Activated CD8-positive, alpha-beta memory T cell treated with anti-CD3 and anti-CD28 coated beads, Interleukin-2, amount 10 ng/mL, durations not matched to agents 7 days and 5 days (primary cell): ENCODE measurements around the gene CRADD. TPM values are rescaled to one million over a fixed set of nuclear protein-coding genes. Genes with fewer than 3 reads are reported as not detected.
"Not testable (repeated sequence)": the region's sequence is repeated elsewhere in the genome, so short reads cannot be mapped to it uniquely, and the experiment has no call there.

Experiments
- ATAC-seq: fragments of 150-1000 bp; cut with Tn5 transposase; one replicate; pipeline ENCODE4 v1.10.0; 2021; ENCODE audit warnings: moderate library complexity
- CTCF ChIA-PET: fragments of 350-600 bp; sonication (Branson Sonifier 250); formaldehyde crosslinking; loops from one replicate; lab custom pipeline; 2021; ENCODE audit warnings: antibody characterized with exemption; lab: Charles Lee
- DNase-seq: peaks from one replicate; pipeline ENCODE4 v3.0.0-alpha.2; 2020
- H3K27ac Mint-ChIP-seq: one replicate; pipeline ENCODE4 v1.8.0; 2021; ENCODE audit warnings: mild to moderate bottlenecking, mixed read lengths
- H3K27me3 Mint-ChIP-seq: one replicate; pipeline ENCODE4 v1.8.0; 2021; ENCODE audit warnings: mixed read lengths
- H3K36me3 Mint-ChIP-seq: one replicate; pipeline ENCODE4 v1.8.0; 2021; ENCODE audit warnings: mild to moderate bottlenecking, mixed read lengths
- H3K4me1 Mint-ChIP-seq: one replicate; pipeline ENCODE4 v1.8.0; 2021; ENCODE audit warnings: mixed read lengths
- H3K4me3 Mint-ChIP-seq: one replicate; pipeline ENCODE4 v1.8.0; 2021; ENCODE audit warnings: mild to moderate bottlenecking, moderate library complexity, mixed read lengths
- H3K9me3 Mint-ChIP-seq: one replicate; pipeline ENCODE4 v1.8.0; 2022; ENCODE audit warnings: low read depth, mixed read lengths
- total RNA-seq, 2 experiments: library from RNA; stranded (reverse); gene quantifications; one replicate each; pipeline ENCODE4 v1.2.3, GENCODE V29; 2021

The CRADD gene
- total RNA-seq, 2 experiments from 2014 or later = 10.8 to 13.1 TPM

DNA sequence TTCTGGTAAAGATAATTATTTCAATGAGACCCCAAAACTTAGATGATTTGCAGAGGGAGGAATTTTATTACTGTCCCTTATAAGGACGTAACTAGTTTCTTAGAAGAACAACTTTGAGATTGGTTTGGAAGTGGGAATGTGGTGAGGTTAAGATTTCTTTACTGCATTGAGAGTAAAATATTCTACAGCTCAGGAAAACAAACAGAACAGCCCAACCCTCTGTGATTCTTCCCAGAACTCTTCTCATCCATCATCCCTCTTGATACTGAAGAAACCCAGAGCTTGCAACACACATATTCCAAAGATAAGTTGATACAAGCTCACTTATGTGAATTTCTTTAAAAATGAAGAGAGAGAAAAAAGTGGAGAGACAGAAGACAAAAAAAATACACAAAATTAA is 234.2 kb downstream of the CRADD start:
- CTCF ChIA-PET = no interaction called here
- no peaks in the 10 kb centered on the region for H3K9me3 Mint-ChIP-seq
- no peak for DNase-seq
- no peaks in the 10 kb centered on the region for H3K4me1 Mint-ChIP-seq
- no peak overlapping the region for H3K4me3 Mint-ChIP-seq
- no peaks in the 10 kb centered on the region for H3K36me3 Mint-ChIP-seq
- H3K27me3 Mint-ChIP-seq = peaks cover 8% of the 10 kb centered on the region
- H3K27ac Mint-ChIP-seq = no peak overlapping the region
- no peak for ATAC-seq

DNA sequence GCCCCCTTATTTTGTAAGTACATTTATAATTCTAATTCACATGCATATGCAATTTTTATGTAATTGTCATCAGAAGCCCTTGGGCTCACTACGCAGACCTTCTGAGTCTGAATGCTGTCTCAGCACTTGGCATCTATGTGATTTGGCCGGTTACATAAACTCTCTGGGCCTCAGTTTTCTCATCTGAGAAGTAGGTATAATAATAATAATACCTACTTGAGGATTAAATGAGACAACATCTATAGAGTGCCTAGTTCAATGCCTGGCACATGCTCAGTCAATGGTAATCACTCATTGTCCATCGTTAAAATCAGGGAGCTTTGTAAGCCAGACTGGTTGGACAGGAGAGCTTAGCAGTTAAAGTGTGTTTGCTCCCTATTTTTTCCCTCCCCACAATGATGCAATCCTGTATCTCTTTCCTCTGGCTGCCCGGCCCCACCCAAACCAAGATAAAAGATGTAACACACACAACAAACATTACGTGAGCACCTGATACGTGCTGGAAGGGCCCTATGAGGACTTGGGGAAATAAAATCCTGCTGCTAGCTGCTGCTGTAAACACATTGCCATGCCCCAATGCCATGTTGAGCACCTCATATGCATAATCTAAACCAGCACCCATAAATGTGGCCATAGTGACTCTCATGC is 235.0 kb downstream of the CRADD start:
- ATAC-seq (no peak), DNase-seq (no peak)
- H3K9me3 Mint-ChIP-seq = no peaks in the 10 kb centered on the region

DNA sequence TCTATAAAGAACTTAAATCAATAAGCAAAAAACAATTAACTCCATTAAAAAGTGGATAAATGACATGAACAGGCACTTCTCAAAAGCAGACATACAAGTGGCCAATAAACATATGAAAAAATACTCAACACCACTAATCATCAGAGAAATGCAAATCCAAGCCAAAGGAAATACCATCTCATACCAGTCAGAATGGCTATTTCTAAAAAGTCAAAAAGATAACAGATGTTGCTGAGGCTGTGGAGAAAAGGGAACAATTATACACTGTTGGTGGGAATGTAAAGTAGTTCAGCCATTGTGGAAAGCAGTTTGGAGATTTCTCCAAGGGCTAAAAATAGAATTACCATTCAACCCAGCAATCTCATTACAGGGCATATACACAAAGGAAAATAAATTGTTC is 236.7 kb downstream of the CRADD start:
- H3K9me3 Mint-ChIP-seq = no peaks in the 10 kb centered on the region
- no peak for DNase-seq
- CTCF ChIA-PET = no interaction called here
- no peak overlapping the region for H3K27ac Mint-ChIP-seq
- H3K27me3 Mint-ChIP-seq = peaks cover 8% of the 10 kb centered on the region
- no peak overlapping the region for H3K4me3 Mint-ChIP-seq
- no peak for ATAC-seq
- H3K36me3 Mint-ChIP-seq = no peaks in the 10 kb centered on the region
- no peaks in the 10 kb centered on the region for H3K4me1 Mint-ChIP-seq

More for the DNA sequence above, 235.0 kb downstream of the CRADD start:
- Mint-ChIP-seq H3K4me1 (no peaks in the 10 kb centered on the region), H3K27ac (no peak overlapping the region), H3K36me3 (no peaks in the 10 kb centered on the region), H3K27me3 (peaks cover 8% of the 10 kb centered on the region), H3K4me3 (no peak overlapping the region)
- CTCF ChIA-PET = no interaction called here

GRCh38 chr12:93914281-93914680 is 237.1 kb downstream of the CRADD start:
- no peaks in the 10 kb centered on the region for H3K9me3 Mint-ChIP-seq
- no peak overlapping the region for H3K4me3 Mint-ChIP-seq

GRCh38 chr12:93915411-93915810 is 238.2 kb downstream of the CRADD start:
- ATAC-seq (no peak), DNase-seq (no peak)
- Mint-ChIP-seq H3K4me1 (no peaks in the 10 kb centered on the region), H3K36me3 (no peaks in the 10 kb centered on the region), H3K4me3 (no peak overlapping the region), H3K9me3 (no peaks in the 10 kb centered on the region), H3K27me3 (peaks cover 8% of the 10 kb centered on the region), H3K27ac (no peak overlapping the region)
- CTCF ChIA-PET = no interaction called here

More at GRCh38 chr12:93914281-93914680, 237.1 kb downstream of the CRADD start:
- Mint-ChIP-seq H3K27me3 (peaks cover 8% of the 10 kb centered on the region), H3K4me1 (no peaks in the 10 kb centered on the region), H3K27ac (no peak overlapping the region), H3K36me3 (no peaks in the 10 kb centered on the region)
- ATAC-seq (no peak), DNase-seq (no peak)
- CTCF ChIA-PET = no interaction called here

GRCh38 chr12:93916402-93916801 is 239.2 kb downstream of the CRADD start:
- DNase-seq (no peak), ATAC-seq (no peak)
- no peaks in the 10 kb centered on the region for H3K4me1 Mint-ChIP-seq
- no peak overlapping the region for H3K27ac Mint-ChIP-seq
- peaks cover 8% of the 10 kb centered on the region for H3K27me3 Mint-ChIP-seq
- H3K4me3 Mint-ChIP-seq = no peak overlapping the region
- H3K9me3 Mint-ChIP-seq = no peaks in the 10 kb centered on the region
- CTCF ChIA-PET = no interaction called here
- no peaks in the 10 kb centered on the region for H3K36me3 Mint-ChIP-seq

DNA sequence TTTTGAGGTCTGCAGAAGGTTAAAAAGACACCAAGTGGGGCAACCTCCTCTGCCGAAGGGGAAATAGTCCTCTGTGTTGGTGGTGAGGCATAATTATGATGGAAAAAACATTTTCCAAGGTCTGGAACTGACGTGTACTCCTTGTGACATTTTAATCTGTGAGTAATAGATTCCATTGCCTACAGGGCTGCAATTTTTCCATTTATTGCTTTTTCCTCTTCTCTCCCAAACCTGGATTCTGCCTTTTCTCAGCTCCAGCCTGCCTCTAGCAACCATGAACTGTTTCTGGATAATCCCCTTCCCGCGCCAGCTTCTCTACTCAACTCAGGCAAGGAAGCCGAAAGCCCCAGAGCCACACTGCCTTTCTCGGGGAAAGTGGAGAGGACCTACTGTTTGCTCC is 241.1 kb downstream of the CRADD start:
- H3K36me3 Mint-ChIP-seq = no peaks in the 10 kb centered on the region
- no peaks in the 10 kb centered on the region for H3K4me1 Mint-ChIP-seq
- peaks cover under 1% of the 10 kb centered on the region for H3K27me3 Mint-ChIP-seq
- no peak overlapping the region for H3K4me3 Mint-ChIP-seq
- H3K9me3 Mint-ChIP-seq = no peaks in the 10 kb centered on the region
- CTCF ChIA-PET = interaction anchor here (1.3 kb wide), 1 partner anchor 183 kb away, joined by 3 read pairs; no protein-coding TSS in a partner anchor
- DNase-seq (no peak), ATAC-seq (no peak)
- H3K27ac Mint-ChIP-seq = no peak overlapping the region

DNA sequence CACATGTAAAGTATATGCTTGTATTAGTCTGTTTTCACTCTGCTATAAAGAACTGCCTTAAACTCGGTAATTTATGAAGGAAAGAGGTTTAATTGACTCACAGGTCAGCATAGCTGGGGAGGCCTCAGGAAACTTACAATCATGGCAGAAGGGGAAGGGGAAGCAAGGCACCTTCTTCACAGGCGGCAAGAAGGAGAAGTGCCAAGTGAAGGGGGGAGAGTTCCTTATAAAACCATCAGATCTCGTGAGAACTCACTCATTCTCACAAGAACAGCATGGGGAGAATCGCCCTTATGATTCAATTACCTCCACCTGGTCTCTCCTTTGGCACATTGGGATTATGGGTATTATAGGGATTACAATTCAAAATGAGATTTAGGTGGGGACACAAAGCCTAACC is 241.7 kb downstream of the CRADD start:
- Mint-ChIP-seq H3K9me3 (no peaks in the 10 kb centered on the region), H3K27ac (no peak overlapping the region), H3K4me3 (no peak overlapping the region), H3K4me1 (no peaks in the 10 kb centered on the region), H3K36me3 (no peaks in the 10 kb centered on the region), H3K27me3 (no peaks in the 10 kb centered on the region)
- ATAC-seq (no peak), DNase-seq (no peak)
- CTCF ChIA-PET = no interaction called here

- DNase-seq (no peak), ATAC-seq (no peak)
- CTCF ChIA-PET = no interaction called here
- Mint-ChIP-seq H3K4me3 (no peak overlapping the region), H3K27ac (no peak overlapping the region), H3K36me3 (no peaks in the 10 kb centered on the region), H3K27me3 (peaks cover 6% of the 10 kb centered on the region), H3K9me3 (no peaks in the 10 kb centered on the region), H3K4me1 (peaks cover 3% of the 10 kb centered on the region)
Measured at GRCh38 chr12:93921521-93921920, 244.3 kb downstream of the CRADD start.

DNA sequence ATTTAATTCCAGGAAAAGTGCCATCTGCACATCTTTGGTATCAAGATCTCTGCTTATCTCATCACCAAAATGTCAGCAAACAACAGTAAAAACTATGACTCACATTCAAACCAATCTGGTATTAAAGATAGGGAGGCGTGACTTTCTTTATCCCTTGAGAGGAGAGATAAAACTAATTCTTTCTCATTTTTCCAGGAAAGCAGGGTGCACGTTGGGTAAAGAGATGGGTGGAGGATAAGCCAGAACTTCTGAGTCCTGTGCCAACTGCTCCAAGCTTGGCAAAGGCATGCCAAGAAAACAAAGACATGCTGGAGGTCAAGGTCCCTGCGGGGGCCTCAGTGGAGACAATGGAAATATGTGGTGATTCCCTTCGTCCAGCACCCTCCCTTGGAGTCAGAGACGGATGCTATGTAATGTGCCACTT is 245.4 kb downstream of the CRADD start:
- peaks cover 7% of the 10 kb centered on the region for H3K27me3 Mint-ChIP-seq
- no peaks in the 10 kb centered on the region for H3K36me3 Mint-ChIP-seq
- CTCF ChIA-PET = interaction anchor here (1.3 kb wide), 1 partner anchor 130 kb away, joined by 3 read pairs; no protein-coding TSS in a partner anchor
- H3K4me1 Mint-ChIP-seq = peaks cover 3% of the 10 kb centered on the region
- H3K9me3 Mint-ChIP-seq = no peaks in the 10 kb centered on the region
- no peak overlapping the region for H3K27ac Mint-ChIP-seq
- ATAC-seq (no peak), DNase-seq (no peak)
- H3K4me3 Mint-ChIP-seq = no peak overlapping the region

DNA sequence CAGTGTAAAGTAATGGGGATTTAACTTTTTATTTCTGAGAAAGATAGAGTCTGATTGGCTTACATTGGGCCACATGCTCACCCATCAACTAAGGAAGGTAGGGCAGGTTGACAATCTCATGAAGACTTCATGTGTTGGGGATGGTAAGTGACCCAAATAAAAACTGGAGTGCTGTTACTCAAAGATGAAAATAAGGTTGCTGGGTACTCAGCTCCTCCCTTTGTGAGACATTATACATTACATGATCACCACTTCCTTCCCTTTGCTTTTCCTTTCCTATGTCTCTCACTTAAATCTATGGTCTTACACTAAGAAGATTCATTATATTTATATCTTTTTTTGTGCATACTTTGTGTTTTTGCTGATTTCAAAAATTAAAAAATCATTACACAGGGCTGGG is 247.2 kb downstream of the CRADD start:
- ATAC-seq (no peak), DNase-seq (no peak)
- Mint-ChIP-seq H3K27ac (no peak overlapping the region), H3K9me3 (no peaks in the 10 kb centered on the region), H3K27me3 (peaks cover 7% of the 10 kb centered on the region), H3K4me1 (peaks cover 3% of the 10 kb centered on the region), H3K36me3 (no peaks in the 10 kb centered on the region), H3K4me3 (no peak overlapping the region)
- CTCF ChIA-PET = interaction anchor here (1.4 kb wide), 1 partner anchor 157 kb away, joined by 3 read pairs; no protein-coding TSS in a partner anchor

GRCh38 chr12:93925585-93926205 is 248.5 kb downstream of the CRADD start:
- DNase-seq = no peak
- Mint-ChIP-seq H3K4me1 (peaks cover 3% of the 10 kb centered on the region), H3K4me3 (no peak overlapping the region), H3K27ac (no peak overlapping the region), H3K27me3 (peaks cover 7% of the 10 kb centered on the region), H3K9me3 (no peaks in the 10 kb centered on the region), H3K36me3 (no peaks in the 10 kb centered on the region)
- CTCF ChIA-PET = no interaction called here
- ATAC-seq = no peak

- no peak overlapping the region for H3K27ac Mint-ChIP-seq
- CTCF ChIA-PET = no interaction called here
- no peak overlapping the region for H3K4me3 Mint-ChIP-seq
- H3K36me3 Mint-ChIP-seq = no peaks in the 10 kb centered on the region
- no peaks in the 10 kb centered on the region for H3K9me3 Mint-ChIP-seq
- no peak for DNase-seq
- ATAC-seq = no peak
- H3K4me1 Mint-ChIP-seq = peaks cover 3% of the 10 kb centered on the region
- peaks cover 7% of the 10 kb centered on the region for H3K27me3 Mint-ChIP-seq
Measured at GRCh38 chr12:93926237-93926636, 249.1 kb downstream of the CRADD start.

DNA sequence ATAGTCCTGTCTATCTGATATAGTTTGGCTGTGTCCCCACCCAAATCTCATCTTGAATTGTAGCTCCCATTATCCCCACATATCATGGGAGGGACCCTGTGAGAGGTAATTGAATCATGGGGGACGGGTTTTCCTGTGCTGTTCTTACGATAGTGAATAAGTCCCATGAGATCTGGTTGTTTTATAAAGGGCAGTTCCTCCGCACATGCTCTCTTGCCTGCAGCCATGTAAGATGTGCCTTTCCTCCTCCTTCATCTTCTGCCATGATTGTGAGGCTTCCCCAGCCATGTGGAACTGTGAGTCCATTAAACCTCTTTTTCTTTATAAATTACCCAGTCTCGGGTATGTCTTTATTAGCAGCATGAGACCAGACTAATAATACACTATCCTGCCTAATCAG is 251.9 kb downstream of the CRADD start:
- H3K4me1 Mint-ChIP-seq, H3K27ac Mint-ChIP-seq, ATAC-seq, DNase-seq, H3K4me3 Mint-ChIP-seq, H3K27me3 Mint-ChIP-seq, H3K36me3 Mint-ChIP-seq, H3K9me3 Mint-ChIP-seq, CTCF ChIA-PET: not testable (repeated sequence)
